NB4 (cell line): ENCODE measurements around the gene CD55.

Experiments used
- POLR2A ChIP-seq: IDR thresholded peaks from 2 replicates; pipeline ENCODE4 v1.6.1; 2011; ENCODE audit warnings: mild to moderate bottlenecking; ENCODE audit not compliant: insufficient read length; ENCODE audit errors: extremely low read depth
- TF ChIP-seq, protein P1 (sequence below): IDR thresholded peaks from one replicate; pipeline ENCODE4 v1.5.1; 2012; ENCODE audit warnings: low read depth, low read length

- TF ChIP-seq, protein P1, sequence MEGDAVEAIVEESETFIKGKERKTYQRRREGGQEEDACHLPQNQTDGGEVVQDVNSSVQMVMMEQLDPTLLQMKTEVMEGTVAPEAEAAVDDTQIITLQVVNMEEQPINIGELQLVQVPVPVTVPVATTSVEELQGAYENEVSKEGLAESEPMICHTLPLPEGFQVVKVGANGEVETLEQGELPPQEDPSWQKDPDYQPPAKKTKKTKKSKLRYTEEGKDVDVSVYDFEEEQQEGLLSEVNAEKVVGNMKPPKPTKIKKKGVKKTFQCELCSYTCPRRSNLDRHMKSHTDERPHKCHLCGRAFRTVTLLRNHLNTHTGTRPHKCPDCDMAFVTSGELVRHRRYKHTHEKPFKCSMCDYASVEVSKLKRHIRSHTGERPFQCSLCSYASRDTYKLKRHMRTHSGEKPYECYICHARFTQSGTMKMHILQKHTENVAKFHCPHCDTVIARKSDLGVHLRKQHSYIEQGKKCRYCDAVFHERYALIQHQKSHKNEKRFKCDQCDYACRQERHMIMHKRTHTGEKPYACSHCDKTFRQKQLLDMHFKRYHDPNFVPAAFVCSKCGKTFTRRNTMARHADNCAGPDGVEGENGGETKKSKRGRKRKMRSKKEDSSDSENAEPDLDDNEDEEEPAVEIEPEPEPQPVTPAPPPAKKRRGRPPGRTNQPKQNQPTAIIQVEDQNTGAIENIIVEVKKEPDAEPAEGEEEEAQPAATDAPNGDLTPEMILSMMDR, result no peak
- TF ChIP-seq POLR2A, result no peak
Measured at GRCh38 chr1:207279652-207280051, 41.8 kb upstream of the CD55 start.
